Iris pigment epithelial cell (primary cell): ENCODE data around the gene STK11.
A peak's percentile ranks its signal among the peaks of the same experiment; 100 is the strongest.

Experiments
- DNase-seq: peaks from one replicate; pipeline ENCODE4 v3.0.0-alpha.2; 2011; ENCODE audit warnings: low read depth

Gene STK11

GRCh38 chr19:1274081-1274851 is 68.7 kb downstream of the STK11 start:
- no peak for DNase-seq

DNA sequence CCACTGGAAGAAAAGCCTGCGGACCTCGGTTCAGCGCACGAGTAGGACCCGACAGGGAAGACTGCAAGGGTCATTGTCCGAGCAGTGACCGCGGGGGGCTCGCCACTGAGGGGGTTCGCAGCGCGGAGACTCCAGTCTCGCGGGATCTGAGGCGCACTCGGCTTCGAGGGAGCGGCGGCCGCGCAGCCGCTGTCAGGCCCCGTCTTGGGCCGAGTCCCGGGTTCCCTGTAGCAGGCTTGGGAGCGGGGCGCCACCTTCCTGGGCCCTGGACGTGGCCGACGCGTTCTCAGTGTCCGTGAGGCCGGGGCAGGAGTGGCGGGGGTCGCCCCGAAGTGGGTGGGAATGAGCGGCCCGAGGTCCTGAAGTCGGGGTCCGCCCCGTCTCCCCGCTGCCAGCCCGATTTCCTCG is 69.3 kb downstream of the STK11 start:
- no peak for DNase-seq

GRCh38 chr19:1275260-1275975 is 69.8 kb downstream of the STK11 start, which contains the start of gene FAM174C:
Gene FAM174C, plus strand, starts transcription at chr19:1275530. Its CDS starts 20 bp downstream, at chr19:1275550.
- peak; percentile 98 for DNase-seq

- no peak for DNase-seq
Measured at GRCh38 chr19:1275976-1276627, 70.5 kb downstream of the STK11 start.

- no peak for DNase-seq
Measured at GRCh38 chr19:1276628-1277022, 71.0 kb downstream of the STK11 start.

DNA sequence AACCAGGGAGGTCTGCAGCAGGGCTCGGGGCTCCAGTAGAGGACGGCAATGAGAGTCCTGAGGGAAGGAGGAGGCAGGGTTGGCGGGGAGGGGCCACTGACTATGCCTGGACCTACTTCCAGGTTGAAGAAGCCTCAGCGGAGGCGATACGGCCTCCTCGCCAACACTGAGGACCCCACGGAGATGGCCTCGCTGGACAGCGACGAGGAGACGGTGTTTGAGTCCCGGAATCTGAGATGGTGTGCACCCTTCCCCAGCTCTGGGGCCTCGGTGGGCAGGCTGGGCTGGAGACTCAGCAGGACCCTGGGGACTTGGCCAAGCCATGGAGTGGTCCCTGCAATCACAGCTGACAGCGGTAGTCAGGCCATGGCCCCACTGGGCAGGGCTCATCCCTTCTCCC is 71.5 kb downstream of the STK11 start:
- no peak for DNase-seq
